OCI-LY3 (cell line): ENCODE measurements around the gene SLC36A4.
"Not testable (repeated sequence)": the region's sequence is repeated elsewhere in the genome, so short reads cannot be mapped to it uniquely, and the experiment has no call there.

Experiments
- H2AFZ ChIP-seq: fragments of 200-600, 300-600 bp; shearing (Covaris generic); 2 replicates; pipeline ENCODE4 v1.6.0; 2014; ENCODE audit warnings: antibody characterized with exemption, low read depth, low read length
- H3K27ac ChIP-seq: fragments of 200-600, 300-600 bp; sonication (generic); 2 replicates; pipeline ENCODE4 v1.5.1; 2014; ENCODE audit warnings: mild to moderate bottlenecking, low read length, moderate library complexity, mixed read lengths
- H3K27me3 ChIP-seq: fragments of 200-600, 300-600 bp; sonication (generic); 2 replicates; pipeline ENCODE4 v1.6.1; 2014; ENCODE audit warnings: low read depth, low read length, mixed read lengths
- H3K36me3 ChIP-seq: fragments of 200-600, 300-600 bp; sonication (generic); replicated peaks from 2 replicates; pipeline ENCODE3; 2014; ENCODE audit warnings: low read depth, low read length, mixed read lengths
- H3K4me1 ChIP-seq: fragments of 300-600, 200-600 bp; sonication (generic); 2 replicates; pipeline ENCODE4 v1.6.1; 2014; ENCODE audit warnings: low read length, mixed read lengths
- H3K4me2 ChIP-seq: fragments of 200-600, 300-600 bp; sonication (generic); 2 replicates; pipeline ENCODE4 v1.6.1; 2014; ENCODE audit warnings: low read length, mixed read lengths
- H3K4me3 ChIP-seq: fragments of 300-600, 200-600 bp; sonication (generic); 2 replicates; pipeline ENCODE4 v1.5.1; 2014; ENCODE audit warnings: antibody characterized with exemption, mild to moderate bottlenecking, low read length, moderate library complexity
- H3K79me2 ChIP-seq: fragments of 300-600, 200-600 bp; shearing (Covaris generic); 2 replicates; pipeline ENCODE4 v1.6.1; 2014; ENCODE audit warnings: mild to moderate bottlenecking, low read length, mixed read lengths
- H3K9ac ChIP-seq: fragments of 300-600, 200-600 bp; shearing (Covaris generic); 2 replicates; pipeline ENCODE4 v1.6.0; 2014; ENCODE audit warnings: mild to moderate bottlenecking, low read length, moderate library complexity
- H3K9me3 ChIP-seq: fragments of 200-600, 300-600 bp; shearing (Covaris generic); 2 replicates; pipeline ENCODE4 v1.6.1; 2014; ENCODE audit warnings: low read length, mixed read lengths; ENCODE audit not compliant: insufficient read depth
- H4K20me1 ChIP-seq: fragments of 200-600, 300-600 bp; sonication (generic); 2 replicates; pipeline ENCODE4 v1.6.1; 2016; ENCODE audit warnings: low read length, mixed read lengths; ENCODE audit not compliant: insufficient read depth
- EZH2phosphoT487 ChIP-seq: fragments of 200-600 bp; shearing (Covaris generic); IDR thresholded peaks from 2 replicates; pipeline ENCODE4 v1.6.1; 2018; ENCODE audit warnings: antibody characterized with exemption, mixed run types, low read depth
- TF ChIP-seq, protein P1 (sequence below): fragments of 200-600, 300-600 bp; sonication (generic); IDR thresholded peaks from 2 replicates; pipeline ENCODE4 v1.5.1; 2014; ENCODE audit warnings: antibody characterized with exemption, low read length, low read depth

The SLC36A4 gene

DNA sequence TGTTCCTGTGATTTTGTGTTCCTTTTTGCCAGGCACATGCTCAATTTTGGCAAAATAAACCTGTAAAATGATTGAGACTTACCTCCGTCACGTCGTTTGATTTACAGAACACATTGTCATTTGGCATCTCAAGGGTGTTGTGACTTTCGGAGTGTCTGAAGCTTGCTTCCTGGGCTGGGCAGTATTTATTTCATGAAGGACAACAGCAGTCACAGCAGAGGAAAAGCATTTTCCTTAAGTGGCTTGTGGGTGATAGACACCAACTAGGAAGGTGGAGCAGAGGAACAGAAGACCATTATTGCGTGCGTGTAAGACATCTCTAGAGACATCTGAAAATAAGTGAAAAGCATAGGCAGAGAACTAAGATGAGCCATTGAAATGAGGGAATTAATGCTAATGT lies 80.2 kb downstream of the SLC36A4 start:
- H3K4me2 ChIP-seq = no peak overlapping the region
- no peak overlapping the region for H3K27ac ChIP-seq

DNA sequence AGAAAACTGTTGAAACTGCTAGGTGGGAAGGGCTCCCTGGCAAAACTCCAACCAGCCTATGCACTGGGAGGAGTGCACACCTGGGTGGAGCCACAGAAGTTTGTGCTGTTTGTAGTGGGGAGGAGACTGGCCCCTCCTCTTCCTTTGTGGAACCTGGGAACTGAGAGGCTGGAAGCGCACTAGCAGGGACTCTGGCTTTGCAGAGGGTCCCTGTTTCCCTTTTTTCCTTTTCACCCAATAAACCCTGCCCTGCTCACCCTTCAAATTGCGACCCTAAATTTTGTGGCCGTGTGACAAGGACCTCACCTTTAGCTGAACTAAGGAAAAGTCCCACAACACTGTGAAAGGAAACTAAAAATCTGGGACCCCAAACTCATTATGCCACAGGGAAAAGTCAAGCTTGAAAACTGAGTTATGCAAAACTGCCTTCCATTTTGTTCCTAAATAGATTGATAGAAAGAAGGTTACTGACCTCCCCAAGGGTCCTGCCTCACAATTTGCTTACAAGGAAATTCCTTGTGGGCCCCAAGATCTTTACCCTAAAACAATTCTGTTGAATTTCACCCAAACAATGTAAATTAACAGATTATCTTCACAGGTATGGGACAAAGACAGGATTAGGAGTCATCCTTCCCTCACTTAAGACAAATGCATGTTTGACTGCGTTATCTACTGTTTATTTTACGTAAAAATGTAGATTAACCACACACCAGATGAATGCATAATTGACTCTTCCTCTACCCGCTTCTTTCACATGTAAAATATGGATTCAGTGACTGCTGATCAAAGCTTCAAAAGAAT lies 81.0 kb downstream of the SLC36A4 start:
- H4K20me1 ChIP-seq = no peaks in the 10 kb centered on the region

More for the DNA sequence above, 80.2 kb downstream of the SLC36A4 start:
- Histone ChIP-seq H3K9ac (no peak overlapping the region), H3K79me2 (no peaks in the 10 kb centered on the region), H3K4me1 (peaks cover 7% of the 10 kb centered on the region), H4K20me1 (no peaks in the 10 kb centered on the region), H3K4me3 (no peak overlapping the region), H3K36me3 (no peaks in the 10 kb centered on the region), H3K27me3 (no peaks in the 10 kb centered on the region), H2AFZ (no peak overlapping the region), H3K9me3 (no peaks in the 10 kb centered on the region)
- TF ChIP-seq EZH2phosphoT487 = no peak
- TF ChIP-seq, protein P1, sequence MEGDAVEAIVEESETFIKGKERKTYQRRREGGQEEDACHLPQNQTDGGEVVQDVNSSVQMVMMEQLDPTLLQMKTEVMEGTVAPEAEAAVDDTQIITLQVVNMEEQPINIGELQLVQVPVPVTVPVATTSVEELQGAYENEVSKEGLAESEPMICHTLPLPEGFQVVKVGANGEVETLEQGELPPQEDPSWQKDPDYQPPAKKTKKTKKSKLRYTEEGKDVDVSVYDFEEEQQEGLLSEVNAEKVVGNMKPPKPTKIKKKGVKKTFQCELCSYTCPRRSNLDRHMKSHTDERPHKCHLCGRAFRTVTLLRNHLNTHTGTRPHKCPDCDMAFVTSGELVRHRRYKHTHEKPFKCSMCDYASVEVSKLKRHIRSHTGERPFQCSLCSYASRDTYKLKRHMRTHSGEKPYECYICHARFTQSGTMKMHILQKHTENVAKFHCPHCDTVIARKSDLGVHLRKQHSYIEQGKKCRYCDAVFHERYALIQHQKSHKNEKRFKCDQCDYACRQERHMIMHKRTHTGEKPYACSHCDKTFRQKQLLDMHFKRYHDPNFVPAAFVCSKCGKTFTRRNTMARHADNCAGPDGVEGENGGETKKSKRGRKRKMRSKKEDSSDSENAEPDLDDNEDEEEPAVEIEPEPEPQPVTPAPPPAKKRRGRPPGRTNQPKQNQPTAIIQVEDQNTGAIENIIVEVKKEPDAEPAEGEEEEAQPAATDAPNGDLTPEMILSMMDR = no peak

GRCh38 chr11:93114304-93114703 lies 83.5 kb downstream of the SLC36A4 start:
- Histone ChIP-seq H3K27me3 (no peaks in the 10 kb centered on the region), H3K4me2 (no peak overlapping the region), H4K20me1 (no peaks in the 10 kb centered on the region), H3K9ac (no peak overlapping the region), H3K36me3 (no peaks in the 10 kb centered on the region), H3K4me1 (peaks cover 7% of the 10 kb centered on the region), H3K9me3 (no peaks in the 10 kb centered on the region), H3K27ac (no peak overlapping the region), H3K79me2 (no peaks in the 10 kb centered on the region), H2AFZ (no peak overlapping the region), H3K4me3 (no peak overlapping the region)
- TF ChIP-seq, protein P1 = no peak
- no peak for TF ChIP-seq EZH2phosphoT487

More for the DNA sequence above, 81.0 kb downstream of the SLC36A4 start:
- Histone ChIP-seq H3K79me2 (no peaks in the 10 kb centered on the region), H3K36me3 (no peaks in the 10 kb centered on the region), H3K4me2 (no peak overlapping the region), H3K27me3 (no peaks in the 10 kb centered on the region), H3K9me3 (no peaks in the 10 kb centered on the region), H3K4me3 (no peak overlapping the region), H3K9ac (no peak overlapping the region), H3K4me1 (peaks cover 7% of the 10 kb centered on the region), H2AFZ (no peak overlapping the region), H3K27ac (no peak overlapping the region)
- TF ChIP-seq, protein P1 = no peak
- no peak for TF ChIP-seq EZH2phosphoT487

DNA sequence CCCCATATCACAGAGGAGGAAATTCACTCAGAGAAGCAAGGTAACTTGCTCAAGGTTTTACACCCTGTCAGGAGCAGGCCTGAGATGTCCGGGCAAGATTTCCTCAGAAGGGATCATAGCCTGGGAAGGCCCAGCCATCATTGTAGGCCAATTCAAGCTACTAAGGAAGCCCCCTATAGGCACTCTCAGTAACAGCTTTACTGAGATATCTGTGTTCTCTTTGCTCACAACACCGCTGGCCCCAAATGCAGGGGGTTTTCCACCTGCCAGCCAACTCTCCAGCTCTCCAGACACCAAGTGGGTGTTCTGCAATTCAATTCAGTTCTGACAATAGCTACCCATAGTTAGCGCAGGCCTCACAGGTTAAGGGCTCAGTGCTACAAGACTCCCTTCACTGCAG lies 84.0 kb downstream of the SLC36A4 start:
- no peak overlapping the region for H3K9ac ChIP-seq
- H3K4me2 ChIP-seq = no peak overlapping the region
- H4K20me1 ChIP-seq = no peaks in the 10 kb centered on the region
- H3K4me3 ChIP-seq = no peak overlapping the region
- H3K27me3 ChIP-seq = no peaks in the 10 kb centered on the region
- TF ChIP-seq EZH2phosphoT487 = no peak
- TF ChIP-seq, protein P1 = 0 out of 2 replicates have a peak, but pooled peaks have one; percentile 3
- peaks cover 7% of the 10 kb centered on the region for H3K4me1 ChIP-seq
- no peak overlapping the region for H2AFZ ChIP-seq
- no peaks in the 10 kb centered on the region for H3K9me3 ChIP-seq
- no peaks in the 10 kb centered on the region for H3K36me3 ChIP-seq
- no peaks in the 10 kb centered on the region for H3K79me2 ChIP-seq
- no peak overlapping the region for H3K27ac ChIP-seq

DNA sequence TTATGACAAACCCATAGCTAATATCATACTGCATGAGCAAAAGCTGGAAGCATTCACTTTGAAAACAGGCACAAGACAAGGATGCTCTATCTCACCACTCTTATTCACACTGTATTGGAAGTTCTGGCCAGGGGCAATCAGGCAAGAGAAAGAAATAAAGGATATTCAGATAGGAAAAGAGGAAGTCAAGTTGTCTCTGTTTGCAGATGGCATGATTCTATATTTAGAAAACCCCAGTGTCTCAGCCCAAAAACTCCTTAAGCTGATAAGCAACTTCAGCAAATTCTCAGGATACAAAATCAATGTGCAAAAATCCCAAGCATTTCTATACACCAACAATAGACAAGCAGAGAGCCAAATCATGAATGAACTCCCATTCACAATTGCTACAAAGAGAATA lies 86.6 kb downstream of the SLC36A4 start:
- H3K4me1 ChIP-seq, H3K27ac ChIP-seq, H3K79me2 ChIP-seq, H3K36me3 ChIP-seq, H2AFZ ChIP-seq, H3K9ac ChIP-seq, H3K9me3 ChIP-seq, H4K20me1 ChIP-seq, H3K27me3 ChIP-seq, H3K4me2 ChIP-seq, H3K4me3 ChIP-seq: not testable (repeated sequence)
